HG03196 (cell line): ENCODE data around the gene ASCL5.

Source experiments
- ATAC-seq: cut with Tn5 transposase; IDR thresholded peaks from one replicate; pipeline ENCODE4 v1.9.1; 2021; ENCODE audit not compliant: unreplicated experiment

ASCL5 gene

GRCh38 chr1:201136355-201137023 lies 9.5 kb upstream of the ASCL5 start:
- no peak for ATAC-seq

- ATAC-seq, result no peak
Observed at GRCh38 chr1:201134405-201134804, 7.4 kb upstream of the ASCL5 start.

- no peak for ATAC-seq
Observed at GRCh38 chr1:201131398-201131797, 4.4 kb upstream of the ASCL5 start.

- ATAC-seq, result no peak
Observed at GRCh38 chr1:201128962-201129361, 2.0 kb upstream of the ASCL5 start.

- ATAC-seq, result no peak
Observed at GRCh38 chr1:201128476-201128875, 1.5 kb upstream of the ASCL5 start.

- no peak for ATAC-seq
Observed at GRCh38 chr1:201127755-201128455, 921 bp upstream of the ASCL5 start.

GRCh38 chr1:201126463-201126831 lies 537 bp downstream of the ASCL5 start:
- no peak for ATAC-seq

GRCh38 chr1:201125800-201126199 lies 1.2 kb downstream of the ASCL5 start:
- ATAC-seq, result no peak

- no peak for ATAC-seq
Observed at GRCh38 chr1:201125019-201125418, 2.0 kb downstream of the ASCL5 start.

GRCh38 chr1:201123866-201124265 lies 3.1 kb downstream of the ASCL5 start:
- ATAC-seq, result no peak

GRCh38 chr1:201122321-201122957 lies 4.5 kb downstream of the ASCL5 start:
- no peak for ATAC-seq

GRCh38 chr1:201119206-201120197 lies 7.5 kb downstream of the ASCL5 start:
- no peak for ATAC-seq

GRCh38 chr1:201116091-201116490 lies 10.9 kb downstream of the ASCL5 start:
- no peak for ATAC-seq

- ATAC-seq, result no peak
Observed at GRCh38 chr1:201115390-201115937, 11.5 kb downstream of the ASCL5 start.

GRCh38 chr1:201114245-201115131 lies 12.5 kb downstream of the ASCL5 start:
- peak; percentile 84 for ATAC-seq

GRCh38 chr1:201113451-201114244 lies 13.3 kb downstream of the ASCL5 start:
- no peak for ATAC-seq

- no peak for ATAC-seq
Observed at GRCh38 chr1:201112926-201113325, 14.1 kb downstream of the ASCL5 start.

GRCh38 chr1:201112173-201112731 lies 14.7 kb downstream of the ASCL5 start, which contains the start of gene CACNA1S:
Gene CACNA1S (minus strand): TSS chr1:201112426. CDS start chr1:201112339, 87 bp downstream.
- no peak for ATAC-seq

GRCh38 chr1:201111672-201112071 lies 15.3 kb downstream of the ASCL5 start:
- no peak for ATAC-seq
